ENCODE data around the gene SLC37A1.

The SLC37A1 gene

GRCh38 chr21:42616446-42616845, 102.8 kb downstream of the SLC37A1 start:
- H3K4me3 ChIP-seq (ENCODE audit: low read depth, low read length), result no peak overlapping the region
- TF ChIP-seq, protein P1, sequence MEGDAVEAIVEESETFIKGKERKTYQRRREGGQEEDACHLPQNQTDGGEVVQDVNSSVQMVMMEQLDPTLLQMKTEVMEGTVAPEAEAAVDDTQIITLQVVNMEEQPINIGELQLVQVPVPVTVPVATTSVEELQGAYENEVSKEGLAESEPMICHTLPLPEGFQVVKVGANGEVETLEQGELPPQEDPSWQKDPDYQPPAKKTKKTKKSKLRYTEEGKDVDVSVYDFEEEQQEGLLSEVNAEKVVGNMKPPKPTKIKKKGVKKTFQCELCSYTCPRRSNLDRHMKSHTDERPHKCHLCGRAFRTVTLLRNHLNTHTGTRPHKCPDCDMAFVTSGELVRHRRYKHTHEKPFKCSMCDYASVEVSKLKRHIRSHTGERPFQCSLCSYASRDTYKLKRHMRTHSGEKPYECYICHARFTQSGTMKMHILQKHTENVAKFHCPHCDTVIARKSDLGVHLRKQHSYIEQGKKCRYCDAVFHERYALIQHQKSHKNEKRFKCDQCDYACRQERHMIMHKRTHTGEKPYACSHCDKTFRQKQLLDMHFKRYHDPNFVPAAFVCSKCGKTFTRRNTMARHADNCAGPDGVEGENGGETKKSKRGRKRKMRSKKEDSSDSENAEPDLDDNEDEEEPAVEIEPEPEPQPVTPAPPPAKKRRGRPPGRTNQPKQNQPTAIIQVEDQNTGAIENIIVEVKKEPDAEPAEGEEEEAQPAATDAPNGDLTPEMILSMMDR (IDR thresholded peaks at IDR 0.05; ENCODE audit: borderline replicate concordance, insufficient read depth, low read depth, low read length), result no peak

DNA sequence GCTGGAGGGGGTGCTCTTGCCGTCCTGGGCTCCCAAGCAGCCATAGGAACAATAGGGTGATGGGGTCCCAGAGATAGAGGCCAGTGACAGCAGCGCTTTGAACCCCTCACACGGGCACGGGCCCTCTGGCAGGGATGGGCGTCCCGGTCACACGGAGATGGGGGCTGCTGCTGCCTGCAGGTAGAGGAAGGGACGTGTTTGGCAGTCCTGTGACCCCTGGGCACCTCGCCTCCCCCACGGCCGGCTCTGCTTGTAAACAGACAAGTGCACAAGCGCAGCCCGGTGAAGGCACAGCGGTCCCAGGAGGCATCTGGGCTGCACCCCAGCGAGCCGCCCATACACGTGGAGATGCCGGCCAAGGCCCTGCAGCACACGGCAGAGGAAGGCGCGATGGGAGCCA, 103.3 kb downstream of the SLC37A1 start:
- TF ChIP-seq, protein P1 (IDR thresholded peaks at IDR 0.05; ENCODE audit: borderline replicate concordance, insufficient read depth, low read depth, low read length), result no peak

DNA sequence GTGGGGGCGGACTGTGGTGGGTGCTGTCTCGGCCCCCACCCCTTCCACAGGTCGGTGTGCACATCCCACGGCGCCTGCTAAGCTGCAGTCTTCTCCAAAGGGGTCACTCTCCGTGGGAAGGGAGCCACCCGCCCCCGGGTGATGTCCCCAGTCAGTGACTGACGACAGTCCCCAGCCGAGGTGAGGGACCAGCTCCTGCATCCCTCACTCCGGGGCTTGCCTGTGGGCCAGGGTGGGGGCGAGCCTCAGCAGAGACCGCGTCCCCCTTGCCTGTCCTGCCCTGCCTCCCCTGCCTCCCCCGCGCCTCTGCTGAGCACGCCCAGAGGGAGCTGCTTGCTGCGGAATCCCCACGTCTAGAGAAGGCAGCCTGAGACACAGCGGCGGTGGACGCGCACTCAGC, 103.8 kb downstream of the SLC37A1 start:
- H3K4me3 ChIP-seq (ENCODE audit: low read depth, low read length), result no peak overlapping the region
- TF ChIP-seq, protein P1 (IDR thresholded peaks at IDR 0.05; ENCODE audit: borderline replicate concordance, insufficient read depth, low read depth, low read length), result no peak

More for the DNA sequence above, 103.3 kb downstream of the SLC37A1 start:
- H3K4me3 ChIP-seq (ENCODE audit: low read depth, low read length), result no peak overlapping the region

DNA sequence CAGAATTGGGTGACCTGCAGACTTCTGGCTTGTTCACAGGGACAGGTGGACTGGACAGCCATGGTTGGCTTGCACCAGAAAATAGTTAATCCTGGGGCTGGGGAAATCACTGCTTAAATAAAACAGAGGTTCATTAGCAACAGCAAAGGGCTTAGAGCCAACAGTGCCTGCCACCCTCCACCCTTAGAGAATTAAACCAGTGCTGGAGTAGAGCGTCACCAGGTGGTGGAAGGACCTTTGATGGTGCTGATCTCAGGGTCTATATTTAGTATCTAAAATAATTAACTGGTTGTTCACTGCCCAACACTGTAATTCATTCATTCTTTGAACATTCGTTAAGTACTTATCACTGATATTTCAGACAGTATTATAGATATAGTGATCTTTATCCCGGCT, 105.1 kb downstream of the SLC37A1 start:
- no peak overlapping the region for H3K4me3 ChIP-seq (ENCODE audit: low read depth, low read length)
- TF ChIP-seq, protein P1 (IDR thresholded peaks at IDR 0.05; ENCODE audit: borderline replicate concordance, insufficient read depth, low read depth, low read length), result no peak

- TF ChIP-seq, protein P1 (IDR thresholded peaks at IDR 0.05; ENCODE audit: borderline replicate concordance, insufficient read depth, low read depth, low read length), result no peak
Measured at GRCh38 chr21:42619166-42619565, 105.5 kb downstream of the SLC37A1 start.

DNA sequence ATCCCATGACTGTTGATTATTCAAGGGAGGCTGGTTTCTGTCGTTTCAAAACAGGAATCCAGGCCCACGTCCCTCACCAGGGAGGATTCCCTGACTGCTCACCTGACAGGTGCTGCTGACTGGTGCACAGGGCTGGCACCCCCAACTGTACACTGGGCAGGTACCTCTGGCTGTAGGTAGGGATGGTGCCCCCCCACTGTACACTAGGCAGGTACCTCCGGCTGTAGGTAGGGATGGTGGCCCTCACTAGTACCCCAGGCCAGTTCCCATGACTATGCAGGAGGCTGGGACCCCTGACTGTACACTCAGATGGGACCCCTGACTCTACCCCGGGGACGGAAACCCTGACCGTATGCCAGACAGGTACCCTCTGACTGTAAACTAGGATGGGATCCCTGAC, 106.2 kb downstream of the SLC37A1 start:
- TF ChIP-seq, protein P1 (IDR thresholded peaks at IDR 0.05; ENCODE audit: borderline replicate concordance, insufficient read depth, low read depth, low read length), result no peak
- H3K4me3 ChIP-seq (ENCODE audit: low read depth, low read length), result no peak overlapping the region

More at GRCh38 chr21:42619166-42619565, 105.5 kb downstream of the SLC37A1 start:
- H3K4me3 ChIP-seq (ENCODE audit: low read depth, low read length), result no peak overlapping the region

DNA sequence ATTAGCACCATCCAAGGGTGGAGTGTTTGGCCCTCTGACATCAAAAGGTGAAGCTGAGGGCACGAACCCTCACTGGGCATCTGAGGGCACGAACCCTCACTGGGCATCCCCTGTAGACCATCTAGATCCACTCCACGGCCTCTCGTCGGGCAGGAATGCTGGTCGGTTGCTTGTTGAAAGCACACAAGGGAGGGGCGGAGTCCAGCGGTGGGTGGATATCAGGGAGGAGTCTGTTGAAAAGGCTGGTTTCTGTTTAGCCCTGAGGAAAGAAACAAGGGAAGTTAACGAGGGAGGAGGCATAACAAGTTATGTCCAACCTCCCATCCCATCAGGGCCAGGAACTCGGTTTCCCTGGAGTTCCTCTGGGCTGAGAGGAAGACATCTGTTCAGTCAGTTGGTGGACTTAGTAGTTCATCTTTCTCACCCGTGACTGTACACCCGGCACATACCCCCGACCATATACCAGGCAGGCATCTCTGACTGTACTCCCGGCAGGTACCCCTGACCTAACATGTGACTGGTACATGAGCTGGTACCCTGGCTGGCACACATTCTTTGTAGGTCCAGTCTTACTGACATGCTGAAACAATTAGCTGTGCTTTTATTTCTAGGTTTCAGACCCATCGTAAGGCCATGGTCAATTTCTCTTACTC, 107.6 kb downstream of the SLC37A1 start:
- TF ChIP-seq, protein P1 (IDR thresholded peaks at IDR 0.05; ENCODE audit: borderline replicate concordance, insufficient read depth, low read depth, low read length), result no peak
- H3K4me3 ChIP-seq (ENCODE audit: low read depth, low read length), result no peak overlapping the region

All from GM12875 (cell line).